NCI-H446 treated with DMSO at 0.1 percent for 48 hours (cell line): ENCODE results near the gene PRKAR1A.
"Not testable (repeated sequence)": the region's sequence is repeated elsewhere in the genome, so short reads cannot be mapped to it uniquely, and the experiment has no call there.

ENCODE experiments used
- DNase-seq: peaks from one replicate; lab custom pipeline; 2025; lab: John Stamatoyannopoulos, UW

The PRKAR1A gene

GRCh38 chr17:68511671-68512246, 471 bp upstream of the PRKAR1A start:
- peak; percentile 53 for DNase-seq

GRCh38 chr17:68512960-68513474, 787 bp downstream of the PRKAR1A start:
- no peak for DNase-seq

GRCh38 chr17:68513932-68514331, 1.7 kb downstream of the PRKAR1A start:
- no peak for DNase-seq

GRCh38 chr17:68514831-68515635, 2.8 kb downstream of the PRKAR1A start:
- DNase-seq = no peak

- no peak for DNase-seq
These were observed 4.5 kb downstream of the PRKAR1A start for GRCh38 chr17:68516732-68517131.

GRCh38 chr17:68517605-68518004, 5.4 kb downstream of the PRKAR1A start:
- not testable (repeated sequence) for DNase-seq

- no peak for DNase-seq
These were observed 6.0 kb downstream of the PRKAR1A start for GRCh38 chr17:68518063-68518815.

- not testable (repeated sequence) for DNase-seq
These were observed 6.8 kb downstream of the PRKAR1A start for GRCh38 chr17:68519051-68519450.

- DNase-seq = no peak
These were observed 7.7 kb downstream of the PRKAR1A start for GRCh38 chr17:68519911-68520310.

GRCh38 chr17:68522266-68522665, 10.0 kb downstream of the PRKAR1A start:
- no peak for DNase-seq

- no peak for DNase-seq
These were observed 14.3 kb downstream of the PRKAR1A start for GRCh38 chr17:68526548-68526947.

GRCh38 chr17:68527314-68527713, 15.1 kb downstream of the PRKAR1A start:
- DNase-seq = no peak

GRCh38 chr17:68531252-68531651, 19.0 kb downstream of the PRKAR1A start:
- no peak for DNase-seq

- no peak for DNase-seq
These were observed 20.6 kb downstream of the PRKAR1A start for GRCh38 chr17:68532826-68533225.

GRCh38 chr17:68533887-68534694, 21.9 kb downstream of the PRKAR1A start:
- no peak for DNase-seq

GRCh38 chr17:68534695-68535088, 22.5 kb downstream of the PRKAR1A start:
- no peak for DNase-seq

GRCh38 chr17:68535922-68536321, 23.7 kb downstream of the PRKAR1A start:
- no peak for DNase-seq

- DNase-seq = no peak
These were observed 27.6 kb downstream of the PRKAR1A start for GRCh38 chr17:68539548-68540467.

- no peak for DNase-seq
These were observed 28.8 kb downstream of the PRKAR1A start for GRCh38 chr17:68540981-68541380.

GRCh38 chr17:68541816-68542215, 29.6 kb downstream of the PRKAR1A start:
- no peak for DNase-seq
